Natural killer cell (primary cell): ENCODE measurements around the gene TPTE2. TPM values are rescaled to one million over a fixed set of nuclear protein-coding genes. Genes with fewer than 3 reads are reported as not detected.
A peak's percentile ranks its signal among the peaks of the same experiment; 100 is the strongest.
"Not testable (repeated sequence)": the region's sequence is repeated elsewhere in the genome, so short reads cannot be mapped to it uniquely, and the experiment has no call there.

ENCODE experiments used
- ATAC-seq, 3 donors: fragments of 150-1000 bp in 2 of 3; fragments of 200-7000 bp in 1 of 3; cut with Tn5 transposase; 1 replicate in 1 of 3; 2 replicates in 2 of 3; pipeline ENCODE4 v1.10.0; 2021; ENCODE audit warnings: mild to moderate bottlenecking in 2 of 3, moderate library complexity in 2 of 3
- DNase-seq, 2 donors: peaks; one replicate each; pipeline versions ENCODE4 v3.0.0 to v3.0.0-alpha.2; 2013 to 2021; ENCODE audit warnings: mixed read lengths in 1 of 2
- H3K27ac ChIP-seq: one replicate; pipeline ENCODE4 v1.5.1; 2013; ENCODE audit warnings: mild to moderate bottlenecking, low read length
- H3K27me3 ChIP-seq: one replicate; pipeline ENCODE4 v1.6.1; 2013; ENCODE audit warnings: low read length; ENCODE audit not compliant: control insufficient read depth, insufficient read depth
- H3K36me3 ChIP-seq: one replicate; pipeline ENCODE4 v1.6.1; 2013; ENCODE audit warnings: low read length; ENCODE audit not compliant: control insufficient read depth, insufficient read depth
- H3K4me1 ChIP-seq: one replicate; pipeline ENCODE4 v1.6.1; 2013; ENCODE audit warnings: low read length; ENCODE audit not compliant: control insufficient read depth, insufficient read depth
- H3K4me3 ChIP-seq: one replicate; pipeline ENCODE4 v1.5.1; 2013; ENCODE audit warnings: low read length
- H3K9me3 ChIP-seq: one replicate; pipeline ENCODE4 v1.6.1; 2013; ENCODE audit warnings: low read length; ENCODE audit not compliant: control insufficient read depth, insufficient read depth
- H3K27ac Mint-ChIP-seq, 2 donors: one replicate each; pipeline ENCODE4 v1.8.0; 2022; ENCODE audit warnings: mild to moderate bottlenecking in 2 of 2, mixed read lengths in 2 of 2, moderate library complexity in 1 of 2
- H3K27me3 Mint-ChIP-seq, 2 donors: one replicate each; pipeline ENCODE4 v1.8.0; 2022; ENCODE audit warnings: low read depth in 2 of 2, mixed read lengths in 2 of 2
- H3K36me3 Mint-ChIP-seq: one replicate; pipeline ENCODE4 v1.8.0; 2022; ENCODE audit warnings: mixed read lengths
- H3K4me1 Mint-ChIP-seq, 2 donors: one replicate each; pipeline ENCODE4 v1.8.0; 2022; ENCODE audit warnings: mixed read lengths in 2 of 2
- H3K4me3 Mint-ChIP-seq: one replicate; pipeline ENCODE4 v1.8.0; 2022; ENCODE audit warnings: mild to moderate bottlenecking, moderate library complexity, mixed read lengths
- H3K9me3 Mint-ChIP-seq, 2 donors: one replicate each; pipeline ENCODE4 v1.8.0; 2022; ENCODE audit warnings: mixed read lengths in 2 of 2
- WGBS: methylation state at CpG from one replicate; pipeline ENCODE4 v1.1.7; 2013; ENCODE audit warnings: missing lambda C conversion rate; ENCODE audit not compliant: insufficient coverage; 5-methylcytosine and 5-hydroxymethylcytosine counted together
- intact Hi-C: fragments of 100-400 bp; cut with micrococcal nuclease; formaldehyde crosslinking; loops from one replicate; pipeline ENCODE4 v1.14.2; 2022
- total RNA-seq, 4 donors: library from RNA; stranded (reverse); fragments of 120-200 nt in 1 of 4; gene quantifications; one replicate each; pipeline versions ENCODE4 v1.2.3 to v1.2.4, GENCODE V29; 2013 to 2022
- TF ChIP-seq, protein P1 (sequence below): fragments of 200-600 bp; IDR thresholded peaks from one replicate; pipeline ENCODE4 v1.8.0; 2022; ENCODE audit warnings: antibody characterized with exemption

Gene TPTE2
- total RNA-seq, 3 donors from 2014 or later (not counting 1 experiment from before 2014, with no cell fraction given), result 0.41 TPM; not detected in 2

DNA sequence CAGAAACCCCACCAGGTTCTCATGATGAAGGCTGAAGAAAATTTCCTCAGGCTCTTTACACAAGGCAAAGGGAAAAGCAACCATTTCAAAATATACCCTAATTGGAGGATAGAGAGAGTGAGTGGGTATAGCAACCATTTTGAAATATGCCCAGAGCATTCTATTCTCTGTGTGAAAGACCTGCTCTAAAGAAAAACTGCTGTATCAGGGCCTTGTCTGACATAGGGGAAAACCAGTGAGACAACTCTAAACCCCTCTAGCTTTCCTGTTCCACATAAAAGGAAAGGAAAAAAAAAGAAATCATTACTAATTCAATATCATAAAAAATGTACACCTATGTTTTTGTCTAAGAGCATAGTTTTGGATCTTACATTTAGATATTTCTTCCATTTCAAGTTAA is 42.3 kb downstream of the TPTE2 start:
- H3K4me1 Mint-ChIP-seq, result no peaks in the 10 kb centered on the region
- intact Hi-C loops, result no loop called here
- no peak for DNase-seq
- Histone ChIP-seq H3K4me3 (no peak overlapping the region), H3K4me1 (no peaks in the 10 kb centered on the region), H3K36me3 (no peaks in the 10 kb centered on the region), H3K9me3 (no peaks in the 10 kb centered on the region), H3K27me3 (no peaks in the 10 kb centered on the region), H3K27ac (no peak overlapping the region)
- H3K36me3 Mint-ChIP-seq, result no peaks in the 10 kb centered on the region
- H3K27ac Mint-ChIP-seq, result no peak overlapping the region
- H3K27me3 Mint-ChIP-seq, result peaks cover 6 to 17% of the 10 kb centered on the region in 2 donors
- peaks cover 0 to 2% of the 10 kb centered on the region in 2 donors for H3K9me3 Mint-ChIP-seq
- TF ChIP-seq, protein P1, sequence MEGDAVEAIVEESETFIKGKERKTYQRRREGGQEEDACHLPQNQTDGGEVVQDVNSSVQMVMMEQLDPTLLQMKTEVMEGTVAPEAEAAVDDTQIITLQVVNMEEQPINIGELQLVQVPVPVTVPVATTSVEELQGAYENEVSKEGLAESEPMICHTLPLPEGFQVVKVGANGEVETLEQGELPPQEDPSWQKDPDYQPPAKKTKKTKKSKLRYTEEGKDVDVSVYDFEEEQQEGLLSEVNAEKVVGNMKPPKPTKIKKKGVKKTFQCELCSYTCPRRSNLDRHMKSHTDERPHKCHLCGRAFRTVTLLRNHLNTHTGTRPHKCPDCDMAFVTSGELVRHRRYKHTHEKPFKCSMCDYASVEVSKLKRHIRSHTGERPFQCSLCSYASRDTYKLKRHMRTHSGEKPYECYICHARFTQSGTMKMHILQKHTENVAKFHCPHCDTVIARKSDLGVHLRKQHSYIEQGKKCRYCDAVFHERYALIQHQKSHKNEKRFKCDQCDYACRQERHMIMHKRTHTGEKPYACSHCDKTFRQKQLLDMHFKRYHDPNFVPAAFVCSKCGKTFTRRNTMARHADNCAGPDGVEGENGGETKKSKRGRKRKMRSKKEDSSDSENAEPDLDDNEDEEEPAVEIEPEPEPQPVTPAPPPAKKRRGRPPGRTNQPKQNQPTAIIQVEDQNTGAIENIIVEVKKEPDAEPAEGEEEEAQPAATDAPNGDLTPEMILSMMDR, result no peak
- no peak for ATAC-seq
- no peak overlapping the region for H3K4me3 Mint-ChIP-seq

- H3K4me3 Mint-ChIP-seq, H3K27me3 Mint-ChIP-seq: not testable (repeated sequence)
These were observed 53.7 kb downstream of the TPTE2 start for GRCh38 chr13:19507623-19508022.

DNA sequence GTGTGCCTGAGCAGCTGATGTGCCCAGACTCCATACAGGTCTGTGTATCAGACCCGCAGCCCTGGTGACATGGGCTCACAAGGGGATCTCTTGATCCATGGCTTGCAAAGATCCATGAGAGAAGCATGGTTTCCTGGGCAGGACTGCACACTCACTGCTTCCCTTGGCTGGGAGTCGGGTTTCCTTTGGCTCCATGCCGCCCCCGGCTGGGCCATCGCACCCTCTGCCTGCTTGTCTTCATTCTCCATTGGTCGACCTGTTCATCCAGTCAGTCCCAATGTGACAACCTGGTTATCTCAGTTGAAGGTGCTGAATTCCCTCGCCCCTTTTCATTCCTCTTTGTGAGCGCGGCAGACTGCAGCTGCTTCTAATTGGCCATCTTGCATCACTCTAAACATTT is 101.2 kb downstream of the TPTE2 start:
- 67% methylated on average over 6 of the region's 9 CpGs for WGBS
- H3K27me3 Mint-ChIP-seq, H3K27me3 ChIP-seq, H3K27ac ChIP-seq, H3K36me3 ChIP-seq, H3K4me1 Mint-ChIP-seq, H3K9me3 ChIP-seq, H3K4me3 ChIP-seq, H3K4me3 Mint-ChIP-seq, H3K4me1 ChIP-seq, intact Hi-C loops, ATAC-seq, H3K27ac Mint-ChIP-seq, DNase-seq: not testable (repeated sequence)
- H3K9me3 Mint-ChIP-seq, result peaks cover 12 to 20% of the 10 kb centered on the region in 2 donors
- peaks cover 17% of the 10 kb centered on the region for H3K36me3 Mint-ChIP-seq

More at GRCh38 chr13:19507623-19508022, 53.7 kb downstream of the TPTE2 start:
- DNase-seq, H3K4me1 Mint-ChIP-seq, H3K9me3 Mint-ChIP-seq, H3K4me3 ChIP-seq, H3K4me1 ChIP-seq, H3K36me3 Mint-ChIP-seq, H3K36me3 ChIP-seq, ATAC-seq, H3K27ac Mint-ChIP-seq, intact Hi-C loops, H3K27me3 ChIP-seq, H3K9me3 ChIP-seq, H3K27ac ChIP-seq: not testable (repeated sequence)
- 86% methylated on average over 5 of the region's 5 CpGs for WGBS

GRCh38 chr13:19439056-19439686 is 122.2 kb downstream of the TPTE2 start:
- H3K4me1 ChIP-seq, intact Hi-C loops, H3K27me3 ChIP-seq, H3K27ac ChIP-seq, H3K27me3 Mint-ChIP-seq, H3K9me3 Mint-ChIP-seq, H3K27ac Mint-ChIP-seq, H3K4me3 Mint-ChIP-seq, H3K4me1 Mint-ChIP-seq, ATAC-seq, H3K4me3 ChIP-seq, H3K36me3 Mint-ChIP-seq, H3K36me3 ChIP-seq, H3K9me3 ChIP-seq: not testable (repeated sequence)
- no CpG with 5 or more reads among the region's 2 CpGs for WGBS
- DNase-seq, result peak in 1 of 2 donors; percentile 5

DNA sequence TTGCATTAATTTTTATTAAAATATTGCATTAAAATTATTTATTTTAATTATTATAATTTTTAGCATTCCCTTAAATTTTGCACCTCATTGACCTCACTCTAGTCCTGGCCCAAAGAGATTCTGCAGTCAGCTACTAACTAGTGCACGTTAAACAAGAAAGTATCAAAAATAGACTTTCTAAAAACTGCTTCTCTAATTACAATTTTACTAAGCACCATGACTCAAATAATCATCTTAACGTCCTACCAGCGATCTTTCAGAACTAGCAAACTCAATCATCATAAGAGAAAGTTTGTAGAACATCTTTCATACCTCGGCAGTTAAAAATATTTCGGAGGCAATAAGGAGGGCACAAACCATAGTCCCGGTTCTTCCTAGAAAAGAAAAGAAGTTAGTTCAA is 123.6 kb downstream of the TPTE2 start:
- H3K27ac Mint-ChIP-seq, intact Hi-C loops, H3K27me3 Mint-ChIP-seq, H3K4me3 ChIP-seq, H3K27ac ChIP-seq, H3K9me3 Mint-ChIP-seq, H3K9me3 ChIP-seq, H3K4me1 Mint-ChIP-seq, H3K36me3 ChIP-seq, H3K4me1 ChIP-seq, H3K36me3 Mint-ChIP-seq, H3K4me3 Mint-ChIP-seq, DNase-seq, H3K27me3 ChIP-seq, ATAC-seq: not testable (repeated sequence)
- 74% methylated on average over 5 of the region's 6 CpGs for WGBS

DNA sequence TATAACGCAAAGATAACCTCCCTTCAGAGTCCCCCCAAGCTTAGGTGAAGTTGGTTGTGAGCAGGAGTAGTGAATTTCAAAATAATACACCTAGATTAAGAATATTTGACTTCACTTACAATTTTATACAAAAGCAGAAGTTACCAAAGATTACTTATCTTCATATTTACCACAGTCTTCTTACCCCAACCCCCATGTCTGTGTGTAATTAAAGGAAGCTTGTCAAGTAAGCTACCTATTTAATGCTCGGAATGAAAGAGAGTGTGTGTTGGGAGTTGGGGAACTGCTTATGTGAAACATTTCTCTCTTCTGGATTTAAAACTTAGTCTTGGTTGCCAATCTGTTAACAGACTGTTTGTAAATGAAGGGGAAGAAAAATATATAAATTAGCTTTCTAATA is 139.1 kb downstream of the TPTE2 start:
- H3K27me3 ChIP-seq, H3K27ac Mint-ChIP-seq, DNase-seq, H3K36me3 Mint-ChIP-seq, H3K9me3 Mint-ChIP-seq, intact Hi-C loops, H3K9me3 ChIP-seq, H3K27me3 Mint-ChIP-seq, ATAC-seq, H3K4me3 ChIP-seq, H3K27ac ChIP-seq, H3K4me3 Mint-ChIP-seq, H3K4me1 ChIP-seq, H3K4me1 Mint-ChIP-seq, H3K36me3 ChIP-seq: not testable (repeated sequence)
- 40% methylated on average over 1 of the region's 2 CpGs for WGBS

- ATAC-seq, H3K4me1 ChIP-seq, H3K4me1 Mint-ChIP-seq, H3K36me3 Mint-ChIP-seq, DNase-seq, H3K27ac ChIP-seq, H3K27me3 ChIP-seq, H3K27me3 Mint-ChIP-seq, H3K4me3 Mint-ChIP-seq, H3K4me3 ChIP-seq, intact Hi-C loops, H3K36me3 ChIP-seq, H3K27ac Mint-ChIP-seq: not testable (repeated sequence)
- 73% methylated on average over 3 of the region's 4 CpGs for WGBS
- peaks cover 14% of the 10 kb centered on the region for H3K9me3 ChIP-seq
- H3K9me3 Mint-ChIP-seq, result peaks cover 8 to 16% of the 10 kb centered on the region in 2 donors
These were observed 148.8 kb downstream of the TPTE2 start for GRCh38 chr13:19412494-19412893.
